Ectodermal cell (in vitro differentiated cells): ENCODE measurements around the gene EIF5A.
A peak's percentile ranks its signal among the peaks of the same experiment; 100 is the strongest.

Experiments used
- H3K27ac ChIP-seq: 2 replicates; pipeline ENCODE4 v1.7.0; 2013; ENCODE audit warnings: mild to moderate bottlenecking, low read depth, low read length; ENCODE audit not compliant: insufficient read depth, poor library complexity, severe bottlenecking
- H3K27me3 ChIP-seq: 2 replicates; pipeline ENCODE4 v1.7.0; 2013; ENCODE audit warnings: mild to moderate bottlenecking, low read length; ENCODE audit not compliant: insufficient read depth, control insufficient read depth, poor library complexity, severe bottlenecking
- H3K36me3 ChIP-seq: one replicate; pipeline ENCODE4 v1.7.0; 2013; ENCODE audit warnings: low read length; ENCODE audit not compliant: control insufficient read depth, insufficient read depth
- H3K4me1 ChIP-seq: one replicate; pipeline ENCODE4 v1.7.0; 2013; ENCODE audit warnings: low read length; ENCODE audit not compliant: control insufficient read depth, insufficient read depth
- H3K4me3 ChIP-seq: 2 replicates; pipeline ENCODE4 v1.7.0; 2013; ENCODE audit warnings: low read depth, low read length, control low read depth; ENCODE audit not compliant: insufficient read depth
- H3K9me3 ChIP-seq: 2 replicates; pipeline ENCODE4 v1.7.0; 2013; ENCODE audit warnings: mild to moderate bottlenecking, low read length, moderate library complexity; ENCODE audit not compliant: control insufficient read depth
- WGBS, 2 experiments: methylation state at CpG; one replicate each; pipeline ENCODE4 v1.1.7; 2013; ENCODE audit warnings: missing lambda C conversion rate in 2 of 2; 5-methylcytosine and 5-hydroxymethylcytosine counted together

The EIF5A gene

GRCh38 chr17:7295230-7296180, 11.9 kb upstream of the EIF5A start:
- Histone ChIP-seq H3K4me3 (no peak overlapping the region), H3K4me1 (peaks cover 21% of the 10 kb centered on the region), H3K9me3 (no peaks in the 10 kb centered on the region), H3K27me3 (peaks cover 65% of the 10 kb centered on the region), H3K36me3 (no peaks in the 10 kb centered on the region), H3K27ac (no peak overlapping the region)
- 72% methylated on average over 42 of the region's 42 CpGs for WGBS, 2 experiments

GRCh38 chr17:7296189-7296861, 11.1 kb upstream of the EIF5A start:
- Histone ChIP-seq H3K27me3 (peaks cover 66% of the 10 kb centered on the region), H3K27ac (no peak overlapping the region), H3K4me3 (no peak overlapping the region), H3K9me3 (no peaks in the 10 kb centered on the region), H3K4me1 (peaks cover 21% of the 10 kb centered on the region), H3K36me3 (no peaks in the 10 kb centered on the region)
- WGBS, 2 experiments = 11% methylated on average over 51 of the region's 51 CpGs

- peaks cover 1% of the 10 kb centered on the region for H3K4me1 ChIP-seq
- H3K27me3 ChIP-seq = peaks cover 10% of the 10 kb centered on the region
- WGBS, 2 experiments = 91 to 97% methylated on average over 7 of the region's 7 CpGs
- H3K9me3 ChIP-seq = no peaks in the 10 kb centered on the region
- H3K36me3 ChIP-seq = no peaks in the 10 kb centered on the region
- H3K4me3 ChIP-seq = no peak overlapping the region
- H3K27ac ChIP-seq = no peak overlapping the region
Observed at GRCh38 chr17:7304179-7304578, 3.2 kb upstream of the EIF5A start.

GRCh38 chr17:7307686-7308624, 527 bp downstream of the EIF5A start:
- H3K27me3 ChIP-seq = no peaks in the 10 kb centered on the region
- WGBS, 2 experiments = 0 to 1% methylated on average over 104 of the region's 104 CpGs
- peak overlapping the region; percentile 91 for H3K27ac ChIP-seq
- H3K9me3 ChIP-seq = no peaks in the 10 kb centered on the region
- peaks cover 6% of the 10 kb centered on the region for H3K4me1 ChIP-seq
- peaks cover 32% of the 10 kb centered on the region for H3K36me3 ChIP-seq
- H3K4me3 ChIP-seq = peak overlapping the region; percentile 95

GRCh38 chr17:7308625-7309433, 1.4 kb downstream of the EIF5A start:
- Histone ChIP-seq H3K27ac (peak overlapping the region; percentile 91), H3K4me1 (peaks cover 6% of the 10 kb centered on the region), H3K36me3 (peaks cover 40% of the 10 kb centered on the region), H3K27me3 (no peaks in the 10 kb centered on the region), H3K9me3 (no peaks in the 10 kb centered on the region), H3K4me3 (peak overlapping the region; percentile 95)
- WGBS, 2 experiments = 1% methylated on average over 11 of the region's 14 CpGs

GRCh38 chr17:7309628-7310027, 2.2 kb downstream of the EIF5A start:
- Histone ChIP-seq H3K27me3 (no peaks in the 10 kb centered on the region), H3K27ac (no peak overlapping the region)
- WGBS, 2 experiments = 95 to 96% methylated on average over 12 of the region's 12 CpGs

GRCh38 chr17:7311110-7311705, 3.8 kb downstream of the EIF5A start:
- Histone ChIP-seq H3K4me3 (no peak overlapping the region), H3K4me1 (peaks cover 10% of the 10 kb centered on the region), H3K27ac (no peak overlapping the region), H3K27me3 (no peaks in the 10 kb centered on the region), H3K36me3 (peaks cover 41% of the 10 kb centered on the region), H3K9me3 (no peaks in the 10 kb centered on the region)
- 94% methylated on average over 7 of the region's 7 CpGs for WGBS, 2 experiments

More at GRCh38 chr17:7309628-7310027, 2.2 kb downstream of the EIF5A start:
- H3K4me1 ChIP-seq = peaks cover 6% of the 10 kb centered on the region
- H3K9me3 ChIP-seq = no peaks in the 10 kb centered on the region
- H3K36me3 ChIP-seq = peaks cover 41% of the 10 kb centered on the region
- H3K4me3 ChIP-seq = peak overlapping the region; percentile 95

- Histone ChIP-seq H3K4me1 (peaks cover 10% of the 10 kb centered on the region), H3K4me3 (no peak overlapping the region), H3K36me3 (peaks cover 45% of the 10 kb centered on the region), H3K9me3 (no peaks in the 10 kb centered on the region), H3K27me3 (no peaks in the 10 kb centered on the region), H3K27ac (no peak overlapping the region)
- whole genome bisulfite sequencing, 2 experiments = 91 to 96% methylated on average over 7 of the region's 7 CpGs
Observed at GRCh38 chr17:7312432-7313087, 5.1 kb downstream of the EIF5A start.
